NCI-H1048 (cell line): ENCODE measurements around the gene DUSP9.

Experiments
- DNase-seq: peaks from one replicate; lab custom pipeline; 2025; lab: John Stamatoyannopoulos, UW

DUSP9 gene

DNA sequence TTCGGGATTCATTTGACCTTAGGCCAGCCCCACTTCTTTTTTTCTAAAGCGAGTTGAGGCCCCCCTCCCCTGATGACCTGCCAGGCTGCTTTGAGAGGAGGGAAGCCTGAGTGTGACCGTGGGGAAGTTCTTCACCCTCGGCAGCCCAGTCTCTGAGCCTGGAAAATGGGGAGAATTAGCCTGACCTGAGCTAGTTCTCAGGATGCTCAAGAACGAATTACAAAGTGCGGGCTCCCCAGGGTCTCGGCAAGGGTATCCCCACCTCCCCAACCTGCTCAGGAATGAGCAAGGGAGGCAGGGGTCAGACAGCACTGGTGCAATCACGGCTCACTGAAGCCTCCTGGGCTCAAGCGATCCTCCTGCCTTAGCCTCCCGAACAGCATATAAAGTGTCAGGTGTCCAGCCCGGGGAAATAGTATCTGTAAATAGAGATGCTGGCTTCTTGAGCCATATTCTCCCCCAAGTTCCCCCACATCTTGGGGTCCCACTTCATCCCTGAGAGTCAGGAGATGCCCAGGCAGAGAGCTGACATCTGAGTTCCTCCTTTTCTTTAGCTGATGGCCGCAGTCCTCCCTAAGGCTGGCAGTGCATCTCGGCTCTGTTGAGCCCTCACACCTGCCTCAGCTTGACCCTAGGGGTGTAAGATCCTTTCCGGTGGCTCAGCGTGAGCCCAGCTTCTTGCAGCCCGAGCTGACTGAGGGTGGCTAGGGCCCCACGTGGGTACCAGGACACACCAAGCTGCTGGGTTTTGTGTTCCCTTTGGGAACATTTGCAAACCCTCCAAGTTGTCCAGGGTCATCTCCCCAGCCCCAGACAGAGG, 1.6 kb downstream of the DUSP9 start:
- DNase-seq = no peak

GRCh38 chrX:153649178-153649914, 2.3 kb downstream of the DUSP9 start:
- no peak for DNase-seq

GRCh38 chrX:153649915-153650782, 3.1 kb downstream of the DUSP9 start:
- no peak for DNase-seq

DNA sequence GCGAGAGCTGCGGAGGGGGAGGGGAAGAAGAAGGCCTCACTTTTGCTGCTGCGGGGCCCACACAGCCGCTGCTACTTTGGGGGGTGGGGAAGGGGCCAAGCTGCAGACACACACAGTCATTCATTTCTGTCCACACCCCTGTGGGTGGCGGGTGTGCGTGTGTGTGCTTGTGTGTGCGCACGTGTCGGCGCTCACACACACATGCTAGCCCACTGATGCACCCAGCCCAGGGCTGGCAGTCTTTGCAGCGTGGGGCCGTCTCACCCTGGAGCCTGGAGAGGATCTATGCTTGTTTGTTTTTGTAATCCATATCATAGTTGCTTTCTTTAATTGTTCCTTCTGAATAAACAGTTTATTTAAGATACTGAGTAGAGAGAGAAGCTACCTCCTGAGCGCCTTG, 4.0 kb downstream of the DUSP9 start:
- DNase-seq = no peak

GRCh38 chrX:153651540-153652079, 4.6 kb downstream of the DUSP9 start:
- no peak for DNase-seq

DNA sequence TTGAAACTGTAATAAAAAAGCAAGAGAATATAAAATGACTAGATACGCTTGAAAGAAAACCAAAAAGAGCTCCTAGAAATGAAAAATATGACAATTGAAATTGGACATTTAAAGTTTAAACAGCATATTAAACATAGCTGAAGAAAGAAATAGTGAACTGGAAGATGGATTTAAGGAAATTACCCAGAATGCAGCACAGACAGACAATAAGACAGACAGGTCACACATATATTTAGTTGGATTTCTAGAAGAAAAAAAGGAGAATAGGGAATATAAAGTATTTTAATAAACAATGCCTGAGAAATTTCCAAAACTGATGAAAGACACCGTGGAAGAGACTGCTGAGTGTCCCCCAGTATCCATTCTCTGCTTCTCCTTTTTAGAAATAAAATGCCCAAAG, 6.6 kb downstream of the DUSP9 start:
- no peak for DNase-seq

DNA sequence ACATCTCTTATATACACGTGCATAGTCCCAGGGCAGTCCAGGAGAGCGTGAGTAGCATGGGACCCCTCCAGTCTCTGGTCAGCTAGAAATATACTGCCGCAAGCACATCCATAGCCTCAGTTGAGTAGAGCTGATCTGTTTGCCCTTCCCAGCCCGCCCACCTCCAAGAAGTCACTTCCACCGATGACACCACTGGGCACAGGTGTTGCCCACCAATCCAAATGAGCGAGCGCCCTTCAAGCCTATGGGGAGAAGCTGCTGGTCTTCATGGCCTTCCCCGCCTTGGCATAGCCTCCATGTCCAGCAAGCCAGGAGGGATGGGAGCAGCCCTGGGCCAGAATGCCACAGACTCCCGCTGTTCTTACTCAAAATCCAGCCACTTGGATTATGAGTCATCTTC, 10.2 kb downstream of the DUSP9 start:
- DNase-seq = no peak

GRCh38 chrX:153659268-153659667, 12.3 kb downstream of the DUSP9 start:
- no peak for DNase-seq

GRCh38 chrX:153662266-153662665, 15.3 kb downstream of the DUSP9 start:
- DNase-seq = no peak

DNA sequence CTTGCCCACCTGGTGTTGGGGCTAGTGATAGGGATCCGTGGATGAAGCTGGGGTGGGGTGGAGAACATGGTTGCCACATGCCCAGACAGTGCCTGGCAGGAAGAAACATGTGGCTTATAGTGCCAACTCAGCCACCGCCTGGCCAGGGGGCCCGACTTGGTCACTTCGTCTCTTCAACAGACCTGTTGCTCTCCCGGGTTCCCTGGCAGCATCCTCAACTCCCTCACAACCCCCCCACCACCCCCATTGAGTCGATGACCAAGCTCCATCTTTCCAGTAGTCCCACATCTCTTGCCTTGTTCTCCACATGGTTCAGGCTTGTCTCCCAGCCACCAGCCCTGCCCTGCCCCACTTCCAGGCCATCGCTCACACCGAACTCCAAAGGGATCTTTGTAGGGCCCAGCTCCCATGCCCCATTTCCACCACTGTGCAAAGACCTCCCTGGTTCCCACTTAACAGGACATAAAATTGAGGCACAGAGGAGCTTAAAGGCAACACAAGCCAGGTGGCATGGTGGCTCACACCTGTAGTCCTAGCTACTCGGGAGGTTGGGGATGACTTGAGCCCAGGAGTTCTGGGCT, 18.8 kb downstream of the DUSP9 start:
- DNase-seq = no peak

DNA sequence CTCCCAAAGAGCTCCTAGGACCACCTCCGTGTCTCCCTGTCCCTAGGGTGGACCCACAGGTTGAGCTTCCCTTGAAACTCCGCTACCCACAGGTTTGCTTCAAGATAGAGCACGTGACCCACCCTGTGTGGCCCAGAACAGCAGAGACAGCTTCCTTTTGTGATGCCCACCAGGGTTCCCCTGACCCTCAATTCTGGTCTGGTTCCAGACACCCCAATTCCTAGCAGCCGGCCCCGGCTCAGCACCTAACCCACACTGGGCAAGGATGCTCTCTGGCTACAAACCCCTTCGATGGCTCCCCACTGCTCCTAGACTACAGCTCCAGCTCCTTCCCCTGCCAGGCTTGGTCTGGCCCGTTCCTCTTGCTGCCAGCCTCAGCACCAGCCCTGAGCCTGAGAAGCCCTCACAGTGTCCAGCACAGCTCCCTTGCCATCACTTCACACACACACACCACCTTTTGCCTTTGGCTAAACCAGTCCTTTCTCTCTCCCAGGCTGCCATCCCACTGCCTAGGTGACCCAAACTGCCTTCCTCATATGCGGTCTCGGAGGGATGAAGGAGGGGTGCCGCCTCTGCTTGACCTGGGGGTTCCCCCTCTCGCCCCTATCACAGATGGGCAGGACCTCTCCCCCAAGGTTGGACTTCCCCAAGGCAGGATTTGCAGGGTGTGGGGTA, 20.4 kb downstream of the DUSP9 start:
- no peak for DNase-seq

DNA sequence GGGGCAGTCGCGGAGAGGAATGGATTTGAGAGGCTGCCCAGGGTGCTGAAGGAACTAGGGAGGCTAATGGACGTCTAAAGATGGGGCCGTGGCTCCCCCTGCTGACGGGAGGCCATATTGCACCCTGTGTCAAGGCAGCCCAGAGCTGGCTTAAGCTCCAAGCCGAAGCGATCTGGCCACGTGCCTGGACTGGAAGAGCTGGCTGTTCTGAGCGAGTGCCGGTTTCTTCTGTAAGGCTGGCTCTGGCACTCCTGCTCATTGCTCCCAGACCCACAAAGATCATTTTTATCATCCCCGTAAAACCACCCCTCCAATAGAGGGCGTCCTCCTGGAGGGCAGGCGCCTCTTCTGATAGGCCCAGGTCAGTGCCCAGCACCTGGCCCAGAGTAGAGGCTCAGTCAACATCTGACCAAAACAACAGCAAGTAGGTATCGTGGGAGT, 21.0 kb downstream of the DUSP9 start:
- DNase-seq = peak; percentile 3

DNA sequence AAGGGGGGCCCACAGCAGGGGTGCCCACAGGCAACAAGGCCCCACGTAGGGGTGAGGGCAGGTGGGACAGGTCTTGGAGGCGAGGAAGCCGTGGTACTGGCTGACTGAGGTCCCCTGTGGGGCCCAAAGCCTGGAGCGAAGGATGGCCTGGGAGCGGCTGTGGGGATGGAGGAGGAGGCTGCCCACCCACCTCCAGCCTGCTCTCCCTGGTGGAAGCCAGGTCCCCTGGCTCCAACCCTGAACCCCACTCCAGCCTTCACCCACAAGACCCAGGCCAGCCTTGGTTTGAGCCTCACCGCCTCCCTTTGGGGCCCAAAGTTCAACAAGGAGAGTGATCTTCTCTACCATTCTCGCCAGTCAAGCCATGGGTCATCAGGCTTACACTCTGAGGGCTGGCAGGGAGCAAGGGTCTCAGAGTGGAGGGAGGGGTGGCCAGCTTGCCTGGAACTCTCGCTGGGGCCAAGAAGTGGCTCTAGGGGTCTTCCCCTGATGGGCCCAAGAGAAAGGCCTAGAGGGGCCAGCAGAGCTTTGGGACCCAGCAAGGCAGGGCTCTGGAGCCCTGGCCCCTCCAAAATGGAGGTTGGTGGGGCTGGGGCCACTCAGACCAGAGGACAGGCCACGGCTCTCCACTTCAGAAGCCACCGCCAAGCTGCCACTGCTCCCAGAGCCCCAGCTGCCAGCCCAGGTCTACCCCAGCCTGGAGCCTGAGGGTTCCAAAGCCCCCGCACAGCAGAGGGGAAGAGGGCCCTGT, 21.6 kb downstream of the DUSP9 start:
- DNase-seq = no peak

DNA sequence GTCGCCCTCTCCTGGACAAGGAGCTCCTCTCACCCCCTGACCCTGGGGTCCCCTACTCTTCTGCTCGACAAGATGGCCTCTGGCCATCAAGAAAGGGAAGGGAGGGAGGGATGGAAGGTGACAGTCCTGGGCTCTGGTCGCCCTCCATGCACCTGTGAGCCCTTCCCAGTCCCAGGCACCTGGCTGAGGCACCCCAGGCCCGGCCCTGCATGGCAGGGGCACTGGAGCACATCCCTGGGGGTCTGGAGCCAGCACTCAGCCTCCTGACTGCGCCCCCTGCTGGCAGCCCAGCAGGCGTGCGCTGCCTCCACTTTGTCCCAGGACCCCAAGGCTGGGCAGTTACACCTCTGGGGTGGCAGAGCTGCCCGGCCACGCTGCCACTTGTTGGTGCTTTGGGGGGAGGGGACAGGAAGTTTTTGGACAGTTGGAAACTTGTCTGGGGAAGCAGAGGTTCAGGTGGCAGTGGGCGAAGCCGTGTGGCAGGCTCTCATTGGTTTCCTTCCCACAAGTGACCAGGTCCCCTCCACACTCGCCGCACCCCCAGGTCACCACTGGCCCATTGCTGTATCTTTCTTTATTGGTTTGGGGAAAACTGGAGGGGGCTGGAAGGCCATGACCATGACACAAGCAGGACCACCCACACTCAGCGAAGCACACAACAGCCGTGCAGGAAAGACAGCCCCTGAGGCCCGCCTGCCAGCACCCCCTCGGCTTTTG, 22.3 kb downstream of the DUSP9 start:
- no peak for DNase-seq

GRCh38 chrX:153669901-153670731, 23.1 kb downstream of the DUSP9 start:
- no peak for DNase-seq

- DNase-seq = no peak
Measured at GRCh38 chrX:153670748-153671588, 24.0 kb downstream of the DUSP9 start.

DNA sequence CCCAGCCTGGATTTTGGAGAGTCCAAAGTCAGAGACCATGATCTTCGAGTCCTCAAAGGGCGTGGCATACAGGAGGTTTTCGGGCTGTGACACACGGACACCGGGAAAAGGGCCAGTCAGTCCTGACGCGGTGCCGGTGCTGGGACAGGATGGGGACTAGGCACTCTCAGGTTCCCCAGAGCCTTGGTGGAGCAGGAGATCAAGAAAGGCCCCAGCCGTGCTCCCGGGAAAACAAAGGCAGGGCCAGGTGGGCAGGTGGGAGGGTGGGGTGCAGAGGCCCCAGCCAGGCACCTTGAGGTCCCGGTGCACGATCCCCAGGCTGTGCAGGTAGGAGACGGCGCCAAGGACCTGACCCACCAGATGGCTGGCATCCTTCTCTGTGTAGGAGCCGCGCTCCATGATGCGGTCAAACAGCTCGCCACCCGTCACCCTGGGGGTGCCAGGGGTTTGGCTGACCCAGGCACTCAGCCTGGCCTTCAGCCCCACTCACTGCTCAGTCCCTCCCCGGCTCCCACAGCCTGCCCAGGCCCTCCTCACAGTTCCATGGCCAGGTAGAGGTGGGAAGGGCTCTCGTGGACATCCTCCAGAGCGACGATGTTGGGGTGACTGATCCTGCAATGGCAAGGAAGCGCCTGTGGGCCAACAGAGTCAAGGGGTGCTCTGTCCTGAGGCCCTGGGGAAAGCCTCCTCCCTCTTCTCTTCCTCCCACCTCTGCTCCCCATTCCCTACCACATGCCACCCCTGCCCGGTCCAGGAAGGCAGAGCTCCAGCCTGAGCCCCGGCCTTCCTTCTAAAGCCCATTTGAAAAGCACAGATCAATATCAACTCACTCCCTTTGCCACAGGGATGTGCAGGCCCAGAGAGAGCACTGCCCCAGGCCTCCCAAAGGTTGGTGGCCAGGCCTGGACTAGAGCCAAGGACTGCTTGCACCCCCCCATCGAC, 24.9 kb downstream of the DUSP9 start:
- no peak for DNase-seq
